Liver (tissue), 9 donors: ENCODE data around the gene FBP1. TPM values are rescaled to one million over a fixed set of nuclear protein-coding genes. Genes with fewer than 3 reads are reported as not detected.

ENCODE experiments used
- DNase-seq: peaks from one replicate; pipeline ENCODE4 v3.0.0-alpha.2; 2017; ENCODE audit warnings: low spot score
- H3K27ac ChIP-seq, 2 donors: one replicate each; pipeline ENCODE4 v1.7.0; 2013; ENCODE audit warnings: inconsistent platforms in 2 of 2, low read length in 2 of 2, control low read depth in 1 of 2, low read depth in 1 of 2, mild to moderate bottlenecking in 1 of 2
- H3K27me3 ChIP-seq, 4 donors: one replicate each; pipeline versions ENCODE4 v1.6.1 to v1.7.0; 2013; ENCODE audit warnings: low read length in 3 of 4, inconsistent platforms in 1 of 4, mild to moderate bottlenecking in 1 of 4, moderate library complexity in 1 of 4; ENCODE audit not compliant: control insufficient read depth in 4 of 4, insufficient read depth in 4 of 4
- H3K36me3 ChIP-seq, 4 donors: one replicate each; pipeline versions ENCODE4 v1.6.1 to v1.7.0; 2013; ENCODE audit warnings: low read length in 3 of 4, mild to moderate bottlenecking in 3 of 4, low read depth in 1 of 4, moderate library complexity in 1 of 4; ENCODE audit not compliant: control insufficient read depth in 4 of 4, insufficient read depth in 3 of 4
- H3K4me1 ChIP-seq, 4 donors: one replicate each; pipeline versions ENCODE4 v1.6.1 to v1.7.0; 2013; ENCODE audit warnings: low read length in 3 of 4, mild to moderate bottlenecking in 3 of 4, moderate library complexity in 1 of 4; ENCODE audit not compliant: control insufficient read depth in 4 of 4, insufficient read depth in 4 of 4
- H3K4me3 ChIP-seq, 3 donors: one replicate each; pipeline versions ENCODE4 v1.6.1 to v1.7.0; 2013; ENCODE audit warnings: low read length in 3 of 3, control low read depth in 1 of 3, low read depth in 1 of 3, mild to moderate bottlenecking in 1 of 3
- H3K9ac ChIP-seq, 2 donors: one replicate each; pipeline ENCODE4 v1.7.0; 2013; ENCODE audit warnings: low read length in 2 of 2, mild to moderate bottlenecking in 2 of 2, moderate library complexity in 2 of 2, control low read depth in 1 of 2, low read depth in 1 of 2
- H3K9me3 ChIP-seq, 4 donors: one replicate each; pipeline versions ENCODE4 v1.6.1 to v1.7.0; 2013; ENCODE audit warnings: low read length in 3 of 4; ENCODE audit not compliant: control insufficient read depth in 4 of 4
- ATF3 ChIP-seq: IDR thresholded peaks from 2 replicates; pipeline ENCODE4 v1.6.1; 2016; ENCODE audit warnings: antibody characterized with exemption
- CTCF ChIP-seq: fragments of 150-350 bp; IDR thresholded peaks from 2 replicates; pipeline ENCODE4 v1.5.1; 2017; ENCODE audit warnings: improper control_type of control experiment, low read depth, low read length; ENCODE audit not compliant: missing input control
- FOXA1 ChIP-seq: IDR thresholded peaks from 2 replicates; pipeline ENCODE4 v1.6.1; 2016; ENCODE audit warnings: antibody characterized with exemption
- FOXA2 ChIP-seq: IDR thresholded peaks from 2 replicates; pipeline ENCODE4 v1.6.1; 2016; ENCODE audit warnings: antibody characterized with exemption
- GABPA ChIP-seq, 2 donors: IDR thresholded peaks in 1 of 2; conservative IDR thresholded peaks in 1 of 2; 2 replicates each; pipeline ENCODE4 v1.6.1; 2016; ENCODE audit warnings: antibody characterized with exemption in 2 of 2, mild to moderate bottlenecking in 1 of 2, moderate library complexity in 1 of 2
- HNF4A ChIP-seq, 2 donors: conservative IDR thresholded peaks; 2 replicates each; pipeline ENCODE4 v1.6.1; 2016; ENCODE audit warnings: antibody characterized with exemption in 2 of 2, mild to moderate bottlenecking in 2 of 2
- HNF4G ChIP-seq: IDR thresholded peaks from 2 replicates; pipeline ENCODE4 v1.6.1; 2016; ENCODE audit warnings: antibody characterized with exemption
- JUND ChIP-seq, 2 donors: IDR thresholded peaks; 2 replicates each; pipeline ENCODE4 v1.6.1; 2016; ENCODE audit warnings: antibody characterized with exemption in 2 of 2
- MAX ChIP-seq: IDR thresholded peaks from 2 replicates; pipeline ENCODE4 v1.6.1; 2016; ENCODE audit warnings: antibody characterized with exemption
- NR2F2 ChIP-seq: IDR thresholded peaks from 2 replicates; pipeline ENCODE4 v1.6.1; 2016; ENCODE audit warnings: antibody characterized with exemption
- RAD21 ChIP-seq, 2 donors: IDR thresholded peaks; 2 replicates each; pipeline ENCODE4 v1.6.1; 2016; ENCODE audit warnings: antibody characterized with exemption in 2 of 2, mild to moderate bottlenecking in 2 of 2
- REST ChIP-seq: IDR thresholded peaks from 2 replicates; pipeline ENCODE4 v1.6.1; 2016; ENCODE audit warnings: antibody characterized with exemption, mild to moderate bottlenecking
- RXRA ChIP-seq, 2 donors: IDR thresholded peaks; 2 replicates each; pipeline ENCODE4 v1.6.1; 2017 to 2018; ENCODE audit warnings: antibody characterized with exemption in 2 of 2, mild to moderate bottlenecking in 1 of 2
- SP1 ChIP-seq: IDR thresholded peaks from 2 replicates; pipeline ENCODE4 v1.6.1; 2018; ENCODE audit warnings: antibody characterized with exemption, mild to moderate bottlenecking
- TAF1 ChIP-seq: conservative IDR thresholded peaks from 2 replicates; pipeline ENCODE4 v1.6.1; 2016; ENCODE audit warnings: antibody characterized with exemption, mild to moderate bottlenecking
- YY1 ChIP-seq: IDR thresholded peaks from 2 replicates; pipeline ENCODE4 v1.6.1; 2016; ENCODE audit warnings: antibody characterized with exemption, mild to moderate bottlenecking
- ZBTB33 ChIP-seq: IDR thresholded peaks from 2 replicates; pipeline ENCODE4 v1.6.1; 2016; ENCODE audit warnings: antibody characterized with exemption
- WGBS: extraction: QIAGEN DNeasy Blood & Tissue Kit; methylation state at CpG from one replicate; pipeline ENCODE4 v1.1.7; 2013; 5-methylcytosine and 5-hydroxymethylcytosine counted together
- polyA plus RNA-seq, 2 donors: library from polyadenylated mRNA; stranded (reverse) in 1 of 2; unstranded in 1 of 2; fragments of 200-250 nt in 1 of 2; fragments of >200 nt in 1 of 2; fragmentation: Nextera tagmentation in 1 of 2; extraction: Ambion mirVana in 1 of 2; gene quantifications; one replicate each; pipeline versions ENCODE4 v1.2.1 to v1.2.3, GENCODE V29; 2013 to 2015
- total RNA-seq, 2 donors: library from RNA; depleted of rRNA; stranded (reverse); fragments of >200 nt; gene quantifications; one replicate each; pipeline ENCODE4 v1.2.3, GENCODE V29; 2014
- donor health status: healthy.
- donor health status: healthy.
- donor health status: healthy.
- donor health status: healthy.
- donor health status: healthy.

The FBP1 gene
- total and polyA plus RNA-seq, 4 donors: 27.8 to 574 (median 317) TPM

GRCh38 chr9:94677929-94678328, 38.6 kb upstream of the FBP1 start:
- H3K4me1 ChIP-seq: peaks cover 0 to 4% (median 2%) of the 10 kb centered on the region in 4 donors
- no peaks in the 10 kb centered on the region for H3K9me3 ChIP-seq
- H3K9ac ChIP-seq: no peak overlapping the region
- no peaks in the 10 kb centered on the region for H3K27me3 ChIP-seq
- WGBS: 85% methylated on average over 4 of the region's 4 CpGs
- no peaks in the 10 kb centered on the region for H3K36me3 ChIP-seq
- TF ChIP-seq NR2F2: no peak
- no peak for TF ChIP-seq YY1
- no peak for TF ChIP-seq FOXA1
- no peak for TF ChIP-seq CTCF
- no peak for TF ChIP-seq FOXA2
- no peak for TF ChIP-seq JUND (IDR thresholded peaks at IDR 0.05)
- TF ChIP-seq REST: no peak
- TF ChIP-seq SP1: no peak
- no peak for TF ChIP-seq ATF3
- TF ChIP-seq GABPA (IDR thresholded peaks at IDR 0.05 in 1 of 2, conservative IDR thresholded peaks at IDR 0.05 in 1 of 2): no peak
- TF ChIP-seq RXRA (IDR thresholded peaks at IDR 0.05): no peak
- TF ChIP-seq ZBTB33: no peak
- TF ChIP-seq HNF4A (conservative IDR thresholded peaks at IDR 0.05): no peak
- TF ChIP-seq RAD21 (IDR thresholded peaks at IDR 0.05): no peak
- H3K27ac ChIP-seq: no peak overlapping the region
- no peak for DNase-seq
- no peak overlapping the region for H3K4me3 ChIP-seq

GRCh38 chr9:94676446-94677131, 37.3 kb upstream of the FBP1 start:
- H3K4me3 ChIP-seq: no peak overlapping the region
- no peaks in the 10 kb centered on the region for H3K9me3 ChIP-seq
- WGBS: 95% methylated on average over 9 of the region's 9 CpGs
- no peak overlapping the region for H3K27ac ChIP-seq
- no peak overlapping the region for H3K9ac ChIP-seq
- peaks cover 0 to 3% (median under 1%) of the 10 kb centered on the region in 4 donors for H3K4me1 ChIP-seq
- no peak for TF ChIP-seq HNF4G
- TF ChIP-seq GABPA (IDR thresholded peaks at IDR 0.05 in 1 of 2, conservative IDR thresholded peaks at IDR 0.05 in 1 of 2): no peak
- TF ChIP-seq TAF1: no peak
- TF ChIP-seq HNF4A (conservative IDR thresholded peaks at IDR 0.05): no peak
- no peak for TF ChIP-seq SP1
- TF ChIP-seq NR2F2: no peak
- no peak for TF ChIP-seq RXRA (IDR thresholded peaks at IDR 0.05)
- TF ChIP-seq CTCF: no peak
- TF ChIP-seq MAX: no peak
- TF ChIP-seq REST: no peak
- no peak for TF ChIP-seq YY1
- TF ChIP-seq FOXA1: no peak
- TF ChIP-seq FOXA2: no peak
- TF ChIP-seq JUND (IDR thresholded peaks at IDR 0.05): no peak
- H3K36me3 ChIP-seq: no peaks in the 10 kb centered on the region
- DNase-seq: no peak
- no peaks in the 10 kb centered on the region for H3K27me3 ChIP-seq
